CD1c-positive myeloid dendritic cell (primary cell): ENCODE data around the gene MTX2.

Experiments
- DNase-seq: peaks from one replicate; pipeline ENCODE4 v3.0.0-alpha.2; 2016; ENCODE audit errors: extremely low spot score

MTX2 gene

GRCh38 chr2:176269319-176270099, at the start of gene MTX2:
MTX2 (plus strand) TSS chr2:176269442; CDS start chr2:176269630, 188 bp downstream.
- peak; percentile 77 for DNase-seq

- DNase-seq: no peak
Measured at GRCh38 chr2:176227874-176228273, 41.4 kb upstream of the MTX2 start.

DNA sequence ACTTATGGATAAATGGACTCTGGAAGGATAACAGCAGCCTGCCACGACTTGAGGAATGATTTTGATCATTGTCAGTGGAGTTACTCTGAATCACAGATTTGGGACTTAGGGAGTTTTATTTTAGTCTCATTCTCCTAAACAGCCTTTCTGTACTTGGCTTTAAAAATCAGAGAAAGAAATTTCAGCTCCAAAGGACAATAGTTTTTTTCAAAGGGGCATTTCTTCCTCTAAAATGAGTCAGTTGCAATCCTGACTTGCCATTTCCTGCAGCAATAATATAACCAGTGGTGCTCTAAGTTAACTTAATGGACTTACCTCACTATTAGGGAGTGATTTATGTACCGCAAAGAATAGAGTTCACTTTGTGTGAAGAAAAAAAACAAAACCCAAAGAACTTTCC, 35.1 kb upstream of the MTX2 start:
- DNase-seq: no peak

- no peak for DNase-seq
Measured at GRCh38 chr2:176234940-176235339, 34.3 kb upstream of the MTX2 start.

DNA sequence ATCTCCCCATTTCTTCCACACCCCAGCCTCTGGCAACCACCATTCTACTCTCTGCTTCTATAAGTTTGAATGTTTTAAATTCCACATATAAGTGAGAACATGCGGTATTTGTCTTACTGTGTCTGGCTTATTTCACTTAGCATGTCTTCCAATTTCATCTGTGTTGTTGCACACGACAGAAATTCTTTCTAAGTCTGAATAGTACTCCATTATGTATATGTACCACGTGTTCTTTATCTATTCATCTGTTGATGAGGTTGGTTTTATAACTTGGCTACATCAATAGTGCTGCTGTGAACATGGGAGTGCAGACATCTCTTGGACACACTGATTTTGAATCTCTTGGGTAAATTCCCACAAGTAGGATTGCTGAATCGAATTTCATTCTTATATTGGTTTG, 31.8 kb upstream of the MTX2 start:
- no peak for DNase-seq

DNA sequence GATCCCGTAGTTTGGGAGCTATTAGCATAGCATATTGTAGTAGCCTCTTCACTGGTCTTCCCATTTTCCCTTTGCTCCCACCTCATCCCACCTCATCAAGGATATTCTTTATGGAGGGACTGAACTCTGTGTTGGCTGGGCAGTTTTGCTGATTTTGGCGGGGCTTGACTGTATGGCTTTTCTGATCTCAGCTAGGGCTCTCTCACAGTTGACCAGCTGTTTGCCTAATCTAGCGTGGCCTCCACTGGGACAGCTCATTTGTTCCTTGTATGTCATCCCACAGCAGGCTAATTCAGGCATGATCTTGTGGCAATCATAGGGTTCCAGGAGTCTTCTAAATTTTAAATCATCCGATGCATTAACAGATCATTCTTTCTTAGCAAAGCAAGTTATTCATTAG, 30.2 kb upstream of the MTX2 start:
- DNase-seq: no peak

DNA sequence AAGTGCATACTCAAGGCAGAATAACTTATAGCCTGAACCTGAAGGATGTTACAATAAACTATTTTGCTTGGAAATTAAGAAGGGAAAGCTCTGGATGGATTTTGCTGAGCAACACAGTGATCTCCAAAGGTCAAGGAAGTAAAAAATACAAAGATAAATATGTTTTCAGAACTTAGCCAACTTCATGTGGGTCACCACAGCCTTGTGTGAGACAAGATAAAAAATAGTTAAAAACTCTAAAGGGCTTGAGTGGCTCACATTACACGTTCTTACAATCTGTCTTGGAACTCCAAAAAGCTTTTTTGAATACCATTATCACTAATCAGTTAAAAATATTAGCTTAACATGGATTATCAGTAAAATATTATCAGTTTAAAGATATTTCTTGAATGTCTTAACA, 28.9 kb upstream of the MTX2 start:
- DNase-seq: no peak

DNA sequence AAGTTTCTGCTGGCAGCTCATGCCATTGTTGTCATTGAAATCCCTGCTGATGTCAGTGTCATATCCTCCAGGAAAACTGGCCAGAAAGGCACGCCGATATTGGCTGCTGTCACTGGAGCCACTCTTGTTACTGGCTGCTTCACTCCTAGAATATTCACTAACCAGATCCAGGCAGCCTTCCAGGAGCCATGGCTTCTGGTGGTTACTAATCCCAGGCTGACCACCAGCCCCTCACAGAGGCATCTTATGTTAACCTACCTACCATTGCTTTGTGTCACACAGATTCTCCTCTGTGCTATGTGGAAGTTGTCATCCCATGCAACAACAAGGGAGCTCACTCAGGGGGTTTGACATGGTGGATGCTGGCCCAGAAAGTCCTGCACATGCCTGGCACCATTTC, 27.0 kb upstream of the MTX2 start:
- DNase-seq: no peak

DNA sequence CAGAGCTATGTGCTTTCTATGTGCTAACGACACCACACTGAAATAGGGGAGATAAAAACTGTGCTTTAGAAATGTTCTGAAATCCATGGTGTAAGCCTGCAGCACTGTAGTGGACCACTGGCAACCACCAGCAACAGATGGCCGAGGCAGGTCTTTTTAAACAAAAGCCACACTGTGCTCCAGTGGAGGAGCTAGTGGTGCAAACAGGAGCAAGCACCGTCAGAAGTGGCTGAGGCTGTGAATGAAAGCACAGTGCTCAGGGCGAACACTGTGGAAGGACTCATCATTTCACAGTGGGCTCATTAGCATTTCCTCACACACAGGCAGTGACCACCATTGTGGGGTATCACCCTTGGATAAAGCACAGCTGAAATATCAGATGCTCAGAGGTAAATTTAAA, 22.9 kb upstream of the MTX2 start:
- DNase-seq: no peak

GRCh38 chr2:176247859-176248258, 21.4 kb upstream of the MTX2 start:
- no peak for DNase-seq

DNA sequence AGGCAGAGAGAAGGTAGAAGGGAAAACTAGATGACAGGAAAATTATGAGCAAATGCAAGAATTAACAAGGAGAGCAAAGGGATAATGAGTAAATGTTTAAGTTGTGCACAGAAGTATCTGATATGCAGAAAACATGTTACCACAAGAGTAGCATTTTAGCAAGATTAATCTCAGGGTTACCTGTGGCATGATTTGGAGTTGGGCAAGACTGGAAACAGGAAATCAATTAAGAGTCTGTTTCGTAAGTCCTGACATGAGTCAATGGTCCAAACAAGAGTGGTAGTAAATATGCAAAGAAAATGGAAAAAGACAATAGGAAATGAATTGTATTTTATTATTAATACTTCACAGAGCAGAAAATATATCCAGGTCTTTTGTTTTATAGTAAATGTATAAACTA, 17.3 kb upstream of the MTX2 start:
- DNase-seq: no peak

- no peak for DNase-seq
Measured at GRCh38 chr2:176260689-176261088, 8.6 kb upstream of the MTX2 start.

DNA sequence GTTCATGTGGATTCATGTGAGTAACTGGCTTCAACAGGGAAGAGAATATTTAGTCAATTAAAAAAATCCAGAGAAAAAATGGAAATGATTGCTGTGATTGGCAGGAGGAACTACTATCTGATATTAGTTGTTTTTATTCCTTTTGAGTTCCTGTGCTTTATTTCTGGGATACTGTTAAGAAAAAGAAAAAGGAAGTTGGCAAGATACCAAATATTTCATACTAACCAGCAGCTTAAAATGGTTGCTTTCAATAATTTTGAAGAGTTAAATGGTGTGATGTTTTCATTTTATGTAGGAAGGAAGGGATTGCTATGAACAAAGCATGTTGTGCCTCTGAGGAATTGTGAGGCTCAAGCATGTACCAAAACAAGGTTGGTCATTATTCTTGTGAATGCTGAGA, 8.1 kb upstream of the MTX2 start:
- no peak for DNase-seq

DNA sequence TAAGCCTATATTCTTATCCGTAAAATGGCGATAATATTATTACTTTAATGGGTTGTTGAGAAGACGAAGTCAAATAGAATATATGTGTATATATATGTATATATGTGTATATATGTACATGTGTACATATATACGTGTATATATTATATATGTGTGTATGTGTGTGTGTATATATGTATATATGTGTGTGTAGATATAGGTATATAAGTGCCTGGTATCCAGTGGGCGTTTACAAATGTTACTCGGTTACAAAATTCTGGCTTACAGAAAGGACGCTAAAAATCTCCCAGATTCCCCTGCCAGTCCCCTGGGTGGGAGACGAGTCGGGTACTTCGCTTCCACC, 295 bp upstream of the MTX2 start:
- no peak for DNase-seq

DNA sequence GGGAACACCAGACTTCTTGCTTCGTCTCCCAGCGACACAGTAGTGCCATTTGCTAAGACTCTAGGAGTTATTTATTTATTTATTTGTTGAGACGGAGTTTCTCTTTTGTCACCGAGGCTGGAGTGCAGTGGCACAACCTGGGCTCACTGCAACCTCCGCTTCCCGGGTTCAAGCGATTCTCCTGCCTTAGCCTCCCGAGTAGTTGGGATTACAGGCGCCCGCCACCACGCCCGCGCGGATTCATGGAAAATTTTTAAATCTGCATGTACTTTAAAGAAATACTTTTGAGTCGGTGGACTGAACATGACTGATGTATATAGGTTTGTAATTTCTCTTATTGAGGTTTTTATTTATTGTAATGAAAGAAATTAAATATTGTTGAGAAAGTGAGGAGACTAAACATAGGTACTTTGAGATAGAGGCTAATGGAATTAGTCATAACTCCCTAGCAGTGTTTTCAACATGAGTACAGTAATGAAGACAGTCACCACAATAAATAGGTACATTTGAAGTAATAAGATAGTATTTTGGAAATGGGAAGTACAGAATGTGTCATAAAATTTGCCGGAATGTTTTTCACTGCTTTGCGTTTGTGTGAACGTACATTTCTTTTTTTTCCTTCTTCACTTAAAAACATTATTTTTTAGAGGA, 983 bp downstream of the MTX2 start:
- no peak for DNase-seq

- no peak for DNase-seq
Measured at GRCh38 chr2:176272870-176273459, 3.7 kb downstream of the MTX2 start.

- no peak for DNase-seq
Measured at GRCh38 chr2:176278927-176279326, 9.7 kb downstream of the MTX2 start.

GRCh38 chr2:176280156-176280555, 10.9 kb downstream of the MTX2 start:
- no peak for DNase-seq

- DNase-seq: no peak
Measured at GRCh38 chr2:176280867-176281658, 11.8 kb downstream of the MTX2 start.

DNA sequence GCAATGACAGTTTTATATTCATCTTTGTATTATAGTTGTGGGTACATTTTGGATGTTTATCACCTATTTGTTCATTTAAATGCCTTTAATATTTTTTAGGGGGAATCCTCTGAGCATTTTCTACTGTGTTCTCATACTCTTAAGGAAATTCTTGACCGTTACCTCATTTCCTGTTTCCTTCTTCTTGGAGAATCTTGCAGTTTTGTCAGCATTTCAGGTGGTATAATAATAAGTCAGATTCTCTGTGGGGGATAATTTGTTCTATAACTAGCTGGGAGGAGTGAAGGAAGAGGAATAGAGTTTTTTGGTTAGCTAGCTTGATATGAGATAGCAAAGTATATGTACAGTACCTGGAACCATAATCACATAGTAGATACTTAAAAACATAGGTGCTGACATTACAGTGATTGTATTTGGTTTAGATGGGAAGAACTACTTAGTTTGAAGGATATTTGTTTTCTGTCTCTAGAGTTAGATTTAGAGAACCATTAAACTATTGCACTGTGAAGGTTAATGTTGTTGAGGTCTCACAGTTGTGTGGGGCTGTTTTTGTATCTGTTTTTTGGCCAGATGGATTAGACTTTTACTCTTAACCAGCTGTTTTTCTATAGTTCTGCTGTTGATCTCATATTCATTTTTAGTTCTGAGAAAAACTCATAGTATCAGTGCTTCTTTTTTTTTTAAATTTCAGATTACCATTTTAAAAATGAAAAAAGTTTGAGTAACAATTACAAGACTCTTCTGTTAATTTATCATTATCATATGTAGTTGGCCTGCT, 14.2 kb downstream of the MTX2 start:
- no peak for DNase-seq

GRCh38 chr2:176284461-176285049, 15.3 kb downstream of the MTX2 start:
- no peak for DNase-seq
